GM19463 (cell line): Measurements from ENCODE around the gene DCTPP1.
A peak's percentile ranks its signal among the peaks of the same experiment; 100 is the strongest.
"Not testable (repeated sequence)": the region's sequence is repeated elsewhere in the genome, so short reads cannot be mapped to it uniquely, and the experiment has no call there.

ENCODE experiments used
- ATAC-seq: cut with Tn5 transposase; IDR thresholded peaks from one replicate; pipeline ENCODE4 v1.9.1; 2021; ENCODE audit warnings: mild to moderate bottlenecking, moderate library complexity; ENCODE audit not compliant: unreplicated experiment

The DCTPP1 gene

GRCh38 chr16:30429678-30430427, at the start of gene DCTPP1:
TSS of gene DCTPP1 (minus strand) at chr16:30430030. CDS start at chr16:30429980, 50 bp downstream.
- ATAC-seq: peak; percentile 96

GRCh38 chr16:30478766-30479478, 49.1 kb upstream of the DCTPP1 start:
- ATAC-seq: no peak

GRCh38 chr16:30477773-30478172, 47.9 kb upstream of the DCTPP1 start:
- ATAC-seq: not testable (repeated sequence)

GRCh38 chr16:30476991-30477390, 47.2 kb upstream of the DCTPP1 start:
- ATAC-seq: no peak

- ATAC-seq: no peak
Observed at GRCh38 chr16:30474684-30475083, 44.9 kb upstream of the DCTPP1 start.

- no peak for ATAC-seq
Observed at GRCh38 chr16:30474074-30474452, 44.2 kb upstream of the DCTPP1 start.

GRCh38 chr16:30473231-30474073, 43.6 kb upstream of the DCTPP1 start:
- peak; percentile 39 for ATAC-seq

GRCh38 chr16:30472328-30472942, 42.6 kb upstream of the DCTPP1 start, which contains the start of gene ITGAL:
TSS of gene ITGAL (plus strand) at chr16:30472742. CDS start at chr16:30472838, 96 bp downstream.
- ATAC-seq: peak; percentile 60

- no peak for ATAC-seq
Observed at GRCh38 chr16:30470632-30470995, 40.8 kb upstream of the DCTPP1 start.

GRCh38 chr16:30470170-30470512, 40.3 kb upstream of the DCTPP1 start:
- no peak for ATAC-seq

- no peak for ATAC-seq
Observed at GRCh38 chr16:30464078-30464477, 34.2 kb upstream of the DCTPP1 start.

- ATAC-seq: not testable (repeated sequence)
Observed at GRCh38 chr16:30461426-30461825, 31.6 kb upstream of the DCTPP1 start.

- ATAC-seq: no peak
Observed at GRCh38 chr16:30459456-30459855, 29.6 kb upstream of the DCTPP1 start.

- peak; percentile 86 for ATAC-seq
Observed at GRCh38 chr16:30458561-30459394, 28.9 kb upstream of the DCTPP1 start.

- no peak for ATAC-seq
Observed at GRCh38 chr16:30457743-30458560, 28.1 kb upstream of the DCTPP1 start.

GRCh38 chr16:30457256-30457655, 27.4 kb upstream of the DCTPP1 start:
- no peak for ATAC-seq

- no peak for ATAC-seq
Observed at GRCh38 chr16:30456302-30456701, 26.5 kb upstream of the DCTPP1 start.

GRCh38 chr16:30452709-30453580, 23.1 kb upstream of the DCTPP1 start:
- not testable (repeated sequence) for ATAC-seq
